ENCODE data around the gene HSPA5.
A peak's percentile ranks its signal among the peaks of the same experiment; 100 is the strongest.

Gene HSPA5

GRCh38 chr9:125189361-125190289, 51.5 kb downstream of the HSPA5 start, which contains the start of gene PPP6C:
Gene PPP6C, minus strand, starts transcription at chr9:125189803. Its CDS starts 85 bp downstream, at chr9:125189718.
- DNase-seq = peak; percentile 98

- DNase-seq = peak; percentile 37
Observed at GRCh38 chr9:125189011-125189360, 52.2 kb downstream of the HSPA5 start.
